ENCODE measurements around the gene USP34. TPM values are rescaled to one million over a fixed set of nuclear protein-coding genes. Genes with fewer than 3 reads are reported as not detected.

Gene USP34
- total RNA-seq, 1 experiment from 2014 or later: 76.3 TPM

DNA sequence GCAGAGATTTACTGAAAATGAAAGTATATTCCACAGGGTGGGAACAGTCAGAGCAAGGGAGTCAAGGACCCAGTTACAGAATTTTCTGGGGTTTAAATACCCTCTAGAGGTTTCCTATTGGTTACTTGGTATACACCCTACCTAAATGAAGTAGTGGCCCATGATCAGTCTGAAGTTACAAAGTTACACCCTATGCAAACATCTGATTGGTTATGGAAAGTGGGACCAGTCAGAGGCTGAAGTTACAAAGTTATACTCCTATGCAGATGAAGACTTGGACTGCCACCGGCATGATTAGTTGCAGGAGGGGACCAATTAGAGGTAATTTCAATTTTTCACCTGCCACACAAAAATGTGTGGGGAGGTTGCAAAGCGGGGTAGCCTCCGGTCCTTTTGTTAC is 56.2 kb downstream of the USP34 start:
- ChIA-PET RAD21 (ENCODE audit: low non-redundant PET in 1 of 2, low total read pairs in 2 of 2, uncharacterized antibody in 2 of 2, unreplicated experiment in 2 of 2) (no interaction called here), POLR2A (no interaction called here), CTCF (no interaction called here)
- Histone ChIP-seq H3K27ac (ENCODE audit: low read depth, low read length) (no peak overlapping the region), H3K27me3 (ENCODE audit: insufficient read depth, low read length) (no peaks in the 10 kb centered on the region), H3K9me2 (ENCODE audit: insufficient read depth) (no peaks in the 10 kb centered on the region), H3K9ac (ENCODE audit: low read length) (no peak overlapping the region), H3K9me3 (ENCODE audit: control insufficient read depth in 1 of 2, insufficient read depth in 1 of 2, low read depth in 1 of 2, low read length in 2 of 2) (no peaks in the 10 kb centered on the region), H3K36me3 (ENCODE audit: control insufficient read depth in 1 of 2, insufficient read depth in 2 of 2, low read length in 2 of 2) (no peaks in the 10 kb centered on the region), H3K4me3 (replicated peaks in 1 of 2; ENCODE audit: low read depth in 1 of 2, low read length in 2 of 2) (no peak overlapping the region), H3K4me1 (ENCODE audit: control insufficient read depth in 1 of 2, insufficient read depth in 2 of 2, low read length in 2 of 2) (peaks cover 0 to 3% of the 10 kb centered on the region in 2 experiments; a peak in 1 of 4 replicates), H2AFZ (ENCODE audit: low read depth, low read length, poor library complexity, severe bottlenecking) (no peak overlapping the region), H4K20me1 (ENCODE audit: insufficient read depth) (0 out of 2 replicates have a peak, but pooled peaks cover 5% of the 10 kb centered on the region), H3K79me2 (ENCODE audit: insufficient read depth, low read length) (peaks cover 81% of the 10 kb centered on the region), H3K4me2 (ENCODE audit: low read length) (no peak overlapping the region)
- no peak for TF ChIP-seq EZH2phosphoT487 (IDR thresholded peaks at IDR 0.05; ENCODE audit: borderline replicate concordance)
- no peak for TF ChIP-seq CBX3 (IDR thresholded peaks at IDR 0.05; ENCODE audit: low read depth)
- TF ChIP-seq TCF7L2 (IDR thresholded peaks at IDR 0.05; ENCODE audit: borderline replicate concordance, extremely low read depth, insufficient read depth, insufficient read length): no peak
- TF ChIP-seq YY1 (IDR thresholded peaks at IDR 0.05; ENCODE audit: extremely low read depth, insufficient replicate concordance, low read depth, low read length): no peak
- TF ChIP-seq, protein P1, sequence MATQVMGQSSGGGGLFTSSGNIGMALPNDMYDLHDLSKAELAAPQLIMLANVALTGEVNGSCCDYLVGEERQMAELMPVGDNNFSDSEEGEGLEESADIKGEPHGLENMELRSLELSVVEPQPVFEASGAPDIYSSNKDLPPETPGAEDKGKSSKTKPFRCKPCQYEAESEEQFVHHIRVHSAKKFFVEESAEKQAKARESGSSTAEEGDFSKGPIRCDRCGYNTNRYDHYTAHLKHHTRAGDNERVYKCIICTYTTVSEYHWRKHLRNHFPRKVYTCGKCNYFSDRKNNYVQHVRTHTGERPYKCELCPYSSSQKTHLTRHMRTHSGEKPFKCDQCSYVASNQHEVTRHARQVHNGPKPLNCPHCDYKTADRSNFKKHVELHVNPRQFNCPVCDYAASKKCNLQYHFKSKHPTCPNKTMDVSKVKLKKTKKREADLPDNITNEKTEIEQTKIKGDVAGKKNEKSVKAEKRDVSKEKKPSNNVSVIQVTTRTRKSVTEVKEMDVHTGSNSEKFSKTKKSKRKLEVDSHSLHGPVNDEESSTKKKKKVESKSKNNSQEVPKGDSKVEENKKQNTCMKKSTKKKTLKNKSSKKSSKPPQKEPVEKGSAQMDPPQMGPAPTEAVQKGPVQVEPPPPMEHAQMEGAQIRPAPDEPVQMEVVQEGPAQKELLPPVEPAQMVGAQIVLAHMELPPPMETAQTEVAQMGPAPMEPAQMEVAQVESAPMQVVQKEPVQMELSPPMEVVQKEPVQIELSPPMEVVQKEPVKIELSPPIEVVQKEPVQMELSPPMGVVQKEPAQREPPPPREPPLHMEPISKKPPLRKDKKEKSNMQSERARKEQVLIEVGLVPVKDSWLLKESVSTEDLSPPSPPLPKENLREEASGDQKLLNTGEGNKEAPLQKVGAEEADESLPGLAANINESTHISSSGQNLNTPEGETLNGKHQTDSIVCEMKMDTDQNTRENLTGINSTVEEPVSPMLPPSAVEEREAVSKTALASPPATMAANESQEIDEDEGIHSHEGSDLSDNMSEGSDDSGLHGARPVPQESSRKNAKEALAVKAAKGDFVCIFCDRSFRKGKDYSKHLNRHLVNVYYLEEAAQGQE (IDR thresholded peaks at IDR 0.05; ENCODE audit: low read depth): no peak
- no peak for TF ChIP-seq SRF (IDR thresholded peaks at IDR 0.05; ENCODE audit: low read depth)
- TF ChIP-seq RAD21 (IDR thresholded peaks at IDR 0.05; ENCODE audit: low read depth): no peak
- no peak for TF ChIP-seq POLR2A (IDR thresholded peaks at IDR 0.05; ENCODE audit: borderline replicate concordance, extremely low read depth, insufficient read depth, insufficient read length)
- TF ChIP-seq EZH2 (IDR thresholded peaks at IDR 0.05): no peak
- intact Hi-C loops (cut with micrococcal nuclease): no loop called here
- no peak for ATAC-seq
- no peak for DNase-seq (ENCODE audit: low read depth, low spot score)
- BruUV-seq (replicated peaks): no TSS peak

Data from HCT116 (cell line).